GM04504 (cell line): ENCODE data around the gene CCIN.
"Not testable (repeated sequence)": the region's sequence is repeated elsewhere in the genome, so short reads cannot be mapped to it uniquely, and the experiment has no call there.

Experiments used
- DNase-seq: peaks from one replicate; pipeline ENCODE4 v3.0.0-alpha.2; 2012; ENCODE audit warnings: low read depth

Gene CCIN

DNA sequence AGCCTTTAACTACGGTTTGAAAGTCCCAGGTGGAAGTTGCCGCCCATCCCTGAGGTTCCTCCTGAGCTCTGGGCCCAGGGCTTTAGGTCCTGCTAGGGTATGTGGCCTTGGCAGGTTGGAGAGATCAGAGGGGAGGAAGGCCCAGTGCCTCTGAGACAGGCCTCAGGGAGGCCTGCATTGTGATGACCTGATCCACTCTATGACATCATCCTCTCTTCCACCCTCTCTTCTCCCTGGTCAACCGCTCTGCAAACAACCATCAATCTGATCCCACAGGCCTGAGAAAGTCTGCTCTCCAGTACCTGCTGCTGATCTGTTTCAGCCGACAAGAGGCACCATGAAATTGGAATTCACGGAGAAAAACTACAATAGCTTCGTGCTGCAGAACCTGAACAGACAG, at the start of gene CCIN:
CCIN (plus strand) TSS at position 223 of the 400 bp plus-strand sequence; CDS start at position 338, 115 bp downstream.
- DNase-seq: no peak

DNA sequence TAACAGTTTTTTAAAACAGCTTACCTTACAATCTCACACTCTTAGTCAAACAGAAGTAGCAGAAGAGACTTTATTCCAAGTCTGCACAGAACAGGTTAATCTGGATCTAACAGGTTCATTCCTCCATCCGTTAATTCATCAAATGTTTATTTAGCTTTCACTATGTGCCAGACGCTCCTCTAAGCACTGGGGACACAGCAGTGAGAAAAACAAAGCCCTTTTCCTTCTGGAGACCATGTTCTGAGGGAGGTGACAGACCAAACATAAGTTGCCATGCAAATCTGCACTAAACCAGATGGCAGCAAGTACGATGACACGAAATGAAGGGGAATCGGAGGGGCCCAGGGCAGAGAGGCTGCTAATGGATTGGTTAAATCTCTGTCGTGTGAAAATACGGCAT, 49.7 kb upstream of the CCIN start:
- no peak for DNase-seq

DNA sequence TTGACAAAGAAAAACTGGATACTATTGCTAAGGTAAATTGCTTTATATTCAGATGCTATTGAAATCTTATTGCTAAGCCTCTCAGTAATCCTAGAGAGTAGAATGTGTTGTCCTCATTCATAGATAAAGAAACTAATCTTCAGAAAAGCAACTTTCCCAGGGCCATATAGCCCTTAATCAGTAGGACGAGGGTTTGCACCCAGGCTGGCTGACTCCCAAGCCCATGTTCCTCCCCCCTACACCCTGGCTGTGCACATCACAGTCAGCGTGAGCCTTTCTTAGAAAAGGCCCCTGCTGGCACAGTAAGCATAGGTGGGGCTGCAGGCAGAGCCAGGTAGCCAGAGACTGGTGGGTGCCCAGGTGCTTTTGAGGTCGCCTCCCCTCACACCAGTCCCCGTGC, 48.5 kb upstream of the CCIN start:
- no peak for DNase-seq

DNA sequence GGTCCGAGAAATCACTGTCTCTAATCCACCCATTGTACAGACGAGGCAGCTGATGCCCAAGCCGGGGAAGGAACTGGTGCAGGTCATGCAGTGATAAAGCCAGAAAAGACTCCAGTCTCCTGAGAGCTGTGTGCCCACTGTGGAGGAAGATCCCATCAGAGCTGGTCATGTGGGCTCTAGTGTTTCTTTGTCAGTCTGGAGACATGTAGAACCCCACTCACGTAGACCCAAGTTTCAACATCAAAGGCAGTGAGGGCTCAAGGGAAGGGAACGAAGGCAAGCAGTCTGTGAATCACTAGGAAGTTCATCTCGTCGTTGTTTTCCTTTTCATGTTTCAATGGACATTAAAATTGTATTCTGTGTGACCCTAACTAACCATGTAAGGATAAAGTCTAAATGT, 47.2 kb upstream of the CCIN start:
- DNase-seq: no peak

DNA sequence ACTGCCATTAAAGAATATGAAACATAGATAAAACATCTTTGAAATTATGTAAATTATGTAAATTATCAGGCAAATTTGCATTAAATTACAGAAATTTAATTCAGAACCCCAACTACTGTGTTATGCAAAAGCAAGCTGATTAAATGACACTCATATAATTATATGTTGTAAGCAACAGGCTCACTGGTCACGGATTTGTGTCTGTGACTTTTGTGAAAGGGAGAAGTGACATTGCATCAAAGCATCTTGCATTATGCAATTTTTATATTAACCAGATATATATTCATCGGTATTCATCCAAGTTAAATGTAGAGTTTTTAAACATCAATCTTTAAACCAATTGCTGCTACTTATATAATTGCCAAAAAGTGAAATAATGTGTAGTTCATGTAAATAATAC, 45.7 kb upstream of the CCIN start:
- DNase-seq: no peak

DNA sequence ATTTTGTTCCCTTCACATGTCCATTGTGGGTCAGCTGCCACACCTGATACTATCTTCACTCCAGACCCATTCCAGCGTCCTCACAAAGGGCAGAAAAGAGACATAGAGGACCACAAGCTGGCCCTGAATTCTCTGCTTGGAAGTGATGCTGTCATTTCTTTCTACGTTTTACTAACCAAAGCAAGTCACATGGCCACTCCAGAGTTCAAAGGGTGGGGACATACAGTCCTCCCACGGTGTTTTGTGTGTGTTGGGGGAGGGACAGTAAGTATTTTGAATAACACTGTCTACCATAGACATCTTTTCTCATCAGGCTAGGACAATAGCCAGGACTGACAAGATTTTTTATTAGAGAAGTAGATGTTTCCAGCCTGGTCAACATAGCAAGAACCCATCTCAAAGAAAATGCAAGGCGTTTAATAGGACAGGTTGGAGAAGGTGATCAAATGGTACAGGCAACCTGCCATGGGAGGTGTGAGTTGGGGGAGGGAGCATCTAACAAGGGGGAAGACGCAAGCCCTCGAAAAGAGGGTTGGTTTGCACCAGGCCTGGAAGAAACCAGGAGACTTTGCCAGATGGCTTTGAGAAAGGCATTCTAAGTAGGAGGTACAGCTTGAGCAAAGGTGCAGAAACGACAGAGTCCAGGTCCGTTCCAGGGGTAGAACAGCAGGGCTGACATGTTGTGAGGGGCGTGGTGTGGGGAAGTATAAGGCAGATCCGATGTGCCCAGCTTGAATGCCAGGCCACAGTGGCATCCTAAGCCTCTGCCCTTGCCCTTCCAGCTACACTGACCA, 43.9 kb upstream of the CCIN start:
- DNase-seq: no peak

DNA sequence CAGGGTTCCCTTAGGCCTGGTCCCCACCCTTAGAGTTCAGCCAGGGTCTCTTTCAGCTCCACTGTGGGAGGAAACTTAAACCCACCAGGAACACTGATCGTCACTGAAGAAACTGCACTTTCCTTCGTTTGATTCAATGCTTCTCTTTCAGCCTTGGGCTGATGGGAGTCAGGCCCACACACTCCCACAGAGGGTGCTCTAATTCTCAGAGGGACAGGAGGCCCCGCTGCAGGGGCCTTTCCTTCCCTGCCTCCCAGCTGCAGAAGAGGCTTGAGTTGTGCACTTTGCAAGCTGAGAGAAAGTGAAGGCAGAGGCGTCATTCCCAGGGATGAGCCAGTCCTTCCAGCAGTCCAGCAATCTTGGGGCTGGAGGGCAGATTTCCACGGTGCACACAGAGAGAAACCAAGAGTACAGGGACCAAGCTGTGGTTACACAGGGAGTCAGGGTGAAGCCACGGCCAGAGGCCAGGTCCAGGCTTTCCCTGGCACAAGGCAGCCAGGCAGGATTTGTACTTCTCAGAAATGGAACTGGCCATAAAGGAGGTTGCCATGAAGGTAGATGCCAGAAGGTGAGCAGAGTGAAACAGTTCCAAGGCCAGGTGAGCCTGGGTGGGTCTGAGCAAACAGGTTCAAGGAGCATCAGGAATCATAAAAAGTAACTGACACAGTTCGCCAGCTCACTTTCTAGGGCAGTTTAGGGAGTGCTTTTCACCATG, 43.0 kb upstream of the CCIN start:
- DNase-seq: no peak

DNA sequence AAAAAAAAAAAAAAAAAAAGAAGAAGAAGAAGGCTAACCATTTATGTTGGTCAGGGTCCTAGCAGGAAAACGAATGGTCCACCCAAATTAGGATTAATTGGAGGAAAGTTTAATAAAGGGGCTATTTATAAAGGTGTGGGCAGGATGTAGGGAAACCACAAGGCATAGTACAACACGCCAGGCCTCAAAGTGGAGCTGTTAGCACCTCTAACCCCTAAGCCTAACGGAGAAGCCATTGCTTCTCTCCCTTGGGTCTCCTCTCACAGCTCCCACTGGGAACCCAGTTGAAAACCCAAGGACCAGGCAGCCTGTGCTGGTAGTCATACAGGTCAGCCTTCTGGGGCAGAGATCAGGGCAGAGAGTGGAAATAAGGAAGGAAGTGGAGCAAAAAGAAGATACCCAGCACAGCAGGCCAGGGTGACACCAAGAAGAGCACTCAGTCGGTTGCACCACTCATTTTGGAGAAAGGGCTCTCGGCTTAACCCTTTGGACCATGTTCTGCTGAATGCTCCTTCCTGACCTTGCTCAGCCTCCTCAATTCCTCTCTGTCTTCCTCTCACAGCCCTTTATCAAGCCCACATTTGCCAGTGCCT, 41.4 kb upstream of the CCIN start:
- DNase-seq: no peak

DNA sequence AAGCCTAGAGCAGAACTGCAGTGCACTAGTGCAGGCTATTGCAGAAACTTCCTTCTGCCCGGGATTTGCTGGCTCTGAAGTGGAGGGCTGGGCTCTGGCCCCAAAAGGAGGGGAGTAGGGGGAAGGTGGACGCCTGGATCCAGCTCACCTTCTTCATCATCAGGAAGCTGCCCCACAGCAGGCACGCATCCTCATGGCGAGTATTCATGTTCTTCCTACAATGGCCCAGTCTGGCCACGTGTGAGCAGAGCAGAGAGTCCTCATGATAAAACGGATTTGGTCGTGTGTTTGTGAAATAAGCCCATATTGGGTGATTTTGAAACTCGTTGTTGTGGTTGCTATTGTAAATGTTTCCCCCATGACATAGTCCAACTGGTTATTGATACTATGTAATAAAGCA, 40.8 kb upstream of the CCIN start:
- DNase-seq: no peak

DNA sequence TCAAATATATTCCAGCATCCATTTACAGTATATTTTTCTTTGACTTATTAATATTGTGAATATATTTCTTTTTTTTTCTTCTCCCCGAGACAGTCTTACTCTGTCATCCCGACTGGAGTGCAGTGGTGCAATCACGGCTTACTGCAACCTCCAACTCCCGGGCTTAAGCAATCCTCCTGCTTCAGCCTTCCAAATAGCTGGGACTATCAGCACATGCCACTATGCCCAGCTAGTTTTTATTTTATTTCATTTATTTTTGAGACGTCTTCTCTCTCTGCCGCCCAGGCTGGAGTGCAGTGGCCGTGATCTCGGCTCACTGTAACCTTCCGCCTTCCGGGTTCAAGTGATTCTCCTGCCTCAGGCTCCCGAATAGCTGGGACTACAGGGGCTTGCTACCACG, 40.0 kb upstream of the CCIN start:
- DNase-seq: no peak

DNA sequence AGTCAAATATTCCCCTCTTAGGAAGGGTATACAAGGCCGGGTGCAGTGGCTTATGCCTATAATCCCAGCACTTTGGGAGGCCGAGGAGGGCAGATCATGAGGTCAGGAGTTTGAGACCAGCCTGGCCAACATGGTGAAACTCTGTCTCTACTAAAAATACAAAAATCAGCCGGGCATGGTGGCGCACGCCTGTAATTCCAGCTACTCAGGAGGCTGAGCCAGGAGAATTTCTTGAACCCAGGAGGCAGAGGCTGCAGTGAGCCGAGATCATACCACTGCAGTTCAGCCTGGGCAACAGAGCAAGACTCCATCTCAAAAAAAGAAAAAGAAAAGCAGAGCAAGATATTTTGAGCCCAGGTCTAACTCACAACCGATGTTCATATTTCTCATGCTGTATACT, 37.5 kb upstream of the CCIN start:
- not testable (repeated sequence) for DNase-seq

DNA sequence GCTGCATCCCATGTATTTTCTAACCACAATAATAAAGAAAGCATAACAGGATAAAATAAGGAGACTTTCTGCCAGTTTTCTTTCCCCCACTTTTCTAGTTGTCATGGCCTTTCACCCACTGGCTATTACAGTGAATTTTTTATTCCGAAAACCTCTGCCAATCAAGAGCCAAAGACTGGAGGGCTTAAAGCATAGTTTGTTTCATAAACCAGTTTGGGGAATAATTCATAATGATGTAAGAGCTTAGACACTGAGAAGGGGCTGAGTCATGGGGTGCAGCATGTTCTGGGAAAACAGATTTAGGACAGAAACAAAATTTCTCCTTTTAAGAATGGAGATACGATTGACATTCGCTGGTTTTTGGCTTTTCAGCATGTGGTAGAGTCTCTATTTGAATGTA, 37.1 kb upstream of the CCIN start:
- DNase-seq: no peak

DNA sequence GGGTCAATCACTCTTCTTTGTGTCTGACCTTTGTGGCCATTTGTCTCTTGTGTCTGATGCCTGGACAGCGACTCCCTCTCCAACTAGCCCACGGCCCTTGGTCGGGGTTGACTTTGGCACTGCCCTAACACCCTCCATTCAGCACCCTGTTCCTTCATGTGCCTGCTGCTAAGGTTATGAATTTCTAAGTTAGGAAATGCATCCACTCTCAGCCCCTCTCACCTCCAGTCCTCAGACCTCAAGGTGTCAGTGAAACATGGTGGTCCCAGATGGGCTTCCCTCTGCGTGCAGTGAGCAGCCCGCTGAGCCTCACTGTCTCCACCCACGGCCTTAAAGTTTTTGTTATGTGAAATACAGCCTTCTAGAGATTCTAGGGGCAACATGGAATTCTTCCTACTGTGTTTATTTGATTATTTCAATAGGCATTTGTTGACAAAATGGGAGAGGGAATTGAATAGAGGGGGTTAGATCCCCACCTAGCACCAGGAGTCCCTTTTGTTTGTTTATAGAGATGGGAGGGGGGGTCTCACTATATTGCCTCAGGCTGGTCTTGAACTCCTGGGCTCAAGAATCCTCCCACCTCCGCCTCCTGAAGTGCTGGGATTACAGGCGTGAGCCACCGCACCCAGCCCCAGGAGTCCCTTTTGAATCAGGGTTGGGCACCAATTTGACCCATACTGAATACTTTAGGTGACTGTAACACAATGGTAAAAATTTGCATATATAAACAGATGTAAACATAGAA, 34.3 kb upstream of the CCIN start:
- DNase-seq: no peak

DNA sequence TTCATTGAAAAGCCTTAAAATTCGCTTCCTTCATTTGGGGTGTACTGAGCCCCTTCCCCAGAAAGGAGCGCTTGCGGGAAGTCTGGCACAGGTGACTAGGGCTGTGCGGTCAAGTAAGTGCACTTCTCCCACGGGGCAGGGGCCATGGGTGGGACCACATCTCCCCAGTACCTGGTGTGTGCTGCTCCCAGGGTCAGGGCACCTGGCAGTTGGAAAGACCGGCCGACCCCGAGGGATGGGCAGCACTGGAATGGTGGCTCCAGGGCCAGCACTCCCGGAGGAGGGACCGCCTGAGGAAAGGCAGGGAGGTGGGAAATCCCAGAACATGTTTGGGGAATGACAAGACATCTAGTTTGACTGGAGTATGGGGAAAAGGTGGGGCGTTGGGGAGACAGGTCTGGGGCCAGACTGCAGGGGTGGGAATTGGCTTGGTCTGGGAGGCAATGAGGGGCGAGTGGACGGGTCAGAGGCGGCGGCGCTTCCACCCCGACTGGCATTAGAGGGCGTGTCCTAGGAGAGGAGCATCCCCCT, 33.4 kb upstream of the CCIN start:
- DNase-seq: no peak

DNA sequence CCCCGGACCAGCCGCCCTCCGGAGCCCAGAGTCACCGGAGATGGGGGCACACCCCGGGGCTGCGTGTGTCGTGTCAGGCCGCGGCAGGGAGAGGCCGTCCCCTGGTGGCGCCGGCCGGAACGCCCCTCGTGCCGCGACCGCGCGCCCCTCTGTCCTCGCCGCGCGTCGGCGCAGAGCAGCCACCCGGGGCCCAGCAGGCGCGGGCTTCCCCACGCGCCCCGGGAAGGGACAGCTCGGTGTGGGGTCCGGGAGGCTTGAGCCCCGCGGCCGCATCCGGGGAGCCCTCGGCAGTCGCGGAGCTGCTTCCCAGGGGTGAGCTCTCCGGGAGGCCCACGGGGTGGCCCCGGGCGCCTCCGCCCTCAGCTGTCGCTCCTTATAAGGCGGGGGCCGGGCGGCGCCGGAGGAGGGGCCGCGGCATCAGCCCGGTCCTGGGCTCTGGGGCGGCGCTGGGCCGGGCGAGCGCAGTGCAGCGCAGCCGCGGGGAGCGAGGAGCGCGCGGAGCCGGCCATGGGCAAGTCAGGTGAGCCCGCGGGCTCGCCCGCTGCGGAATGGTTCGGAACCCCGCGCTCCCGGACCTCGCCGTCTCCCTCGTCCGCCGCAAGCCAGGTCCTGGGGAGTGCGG, 32.8 kb upstream of the CCIN start, which contains the start of gene GLIPR2:
GLIPR2 (plus strand) TSS at position 462 of the 622 bp plus-strand sequence; CDS start at position 508, 46 bp downstream.
- no peak for DNase-seq

DNA sequence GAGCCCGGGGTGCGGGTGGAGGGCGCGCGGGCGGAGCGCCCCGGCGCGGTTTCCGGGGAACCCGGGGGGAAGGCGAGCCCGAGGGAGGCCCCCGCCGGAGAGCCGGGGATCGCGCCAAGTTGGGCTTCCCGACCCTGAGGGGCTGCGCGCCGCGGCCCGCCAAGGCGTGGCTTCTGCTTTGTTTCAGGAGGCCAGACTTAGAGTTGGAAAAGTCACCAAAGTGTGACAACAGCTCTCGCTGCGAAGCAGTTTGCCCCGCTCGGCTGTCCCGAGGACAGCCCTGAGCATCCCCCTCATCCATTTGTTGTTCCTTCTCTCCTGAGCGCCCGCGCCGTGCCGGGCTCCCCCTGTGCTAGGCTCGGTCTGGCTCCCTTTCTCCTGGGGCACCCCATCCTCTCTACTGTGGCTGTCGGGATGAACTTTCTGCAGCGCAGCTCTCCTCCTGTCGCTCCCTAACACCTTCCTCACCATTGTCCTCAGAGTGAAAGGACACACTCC, 32.2 kb upstream of the CCIN start:
- DNase-seq: no peak

DNA sequence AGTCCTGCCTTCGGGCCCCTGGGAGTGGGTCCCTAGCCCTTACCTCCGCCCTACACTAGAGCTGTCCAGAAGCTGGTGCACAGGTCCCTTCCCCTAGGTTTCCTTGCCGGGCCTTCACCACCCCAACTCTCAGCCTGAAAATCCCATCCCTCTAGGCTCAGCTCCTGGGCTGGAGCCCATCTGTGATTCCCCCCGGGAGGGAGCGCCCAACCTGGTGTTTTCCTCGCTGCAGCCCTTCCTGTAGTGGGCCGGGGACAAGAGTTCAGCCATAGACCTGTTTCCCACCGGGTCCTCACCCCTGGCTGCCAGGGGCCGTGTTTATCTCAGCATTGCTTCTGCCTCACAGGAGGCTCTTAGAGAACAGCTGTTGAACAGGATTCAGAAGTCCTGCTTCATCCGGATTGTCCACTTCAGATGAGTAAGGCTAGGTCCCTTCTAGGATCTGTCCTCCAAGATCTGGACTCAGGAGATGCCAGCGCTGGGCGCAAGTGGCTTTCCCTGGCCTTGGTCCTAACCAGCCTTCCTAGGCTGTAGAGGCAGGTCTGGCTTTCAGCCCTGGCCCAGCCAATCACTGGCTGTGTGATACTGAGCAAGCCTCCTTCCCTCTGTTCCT, 31.7 kb upstream of the CCIN start:
- no peak for DNase-seq

DNA sequence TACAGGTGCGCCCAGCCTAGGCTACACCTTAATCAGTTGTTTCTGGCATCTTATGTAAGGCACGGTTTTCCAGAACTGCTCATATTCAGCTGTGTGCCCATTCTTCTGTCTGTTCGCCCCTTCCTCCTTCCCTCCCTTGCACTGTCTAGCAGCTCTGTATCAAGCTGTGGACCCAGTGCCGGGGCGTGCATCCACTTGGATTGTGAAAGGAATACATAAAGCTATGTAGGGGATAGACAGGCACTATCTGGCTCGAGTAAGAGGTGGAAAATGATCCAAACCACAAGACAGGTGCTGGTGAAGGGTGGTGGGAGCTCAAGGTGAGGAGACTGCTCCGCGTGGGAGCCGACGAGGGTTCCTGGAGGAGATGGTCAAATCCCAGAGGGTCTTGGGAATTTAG, 30.7 kb upstream of the CCIN start:
- DNase-seq: no peak

DNA sequence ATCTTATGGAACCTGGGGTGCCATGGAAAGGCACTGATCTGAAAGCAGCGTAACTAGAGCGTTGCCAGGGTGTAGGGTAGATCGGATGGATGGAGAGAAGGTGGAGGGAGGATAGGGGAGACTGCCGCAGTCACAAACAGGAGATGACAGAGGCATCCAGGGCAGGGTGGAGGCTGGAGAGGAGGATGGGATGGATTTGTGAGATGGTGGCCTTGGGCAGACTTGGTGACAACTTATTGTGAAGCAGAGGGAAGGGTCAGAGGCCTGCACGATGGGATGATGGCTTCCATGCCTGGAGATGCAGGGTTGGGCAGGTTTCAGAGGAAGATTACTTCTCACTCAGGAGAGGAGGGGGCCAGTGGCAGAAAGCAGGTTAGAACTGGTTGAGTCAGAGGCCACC, 30.3 kb upstream of the CCIN start:
- no peak for DNase-seq

DNA sequence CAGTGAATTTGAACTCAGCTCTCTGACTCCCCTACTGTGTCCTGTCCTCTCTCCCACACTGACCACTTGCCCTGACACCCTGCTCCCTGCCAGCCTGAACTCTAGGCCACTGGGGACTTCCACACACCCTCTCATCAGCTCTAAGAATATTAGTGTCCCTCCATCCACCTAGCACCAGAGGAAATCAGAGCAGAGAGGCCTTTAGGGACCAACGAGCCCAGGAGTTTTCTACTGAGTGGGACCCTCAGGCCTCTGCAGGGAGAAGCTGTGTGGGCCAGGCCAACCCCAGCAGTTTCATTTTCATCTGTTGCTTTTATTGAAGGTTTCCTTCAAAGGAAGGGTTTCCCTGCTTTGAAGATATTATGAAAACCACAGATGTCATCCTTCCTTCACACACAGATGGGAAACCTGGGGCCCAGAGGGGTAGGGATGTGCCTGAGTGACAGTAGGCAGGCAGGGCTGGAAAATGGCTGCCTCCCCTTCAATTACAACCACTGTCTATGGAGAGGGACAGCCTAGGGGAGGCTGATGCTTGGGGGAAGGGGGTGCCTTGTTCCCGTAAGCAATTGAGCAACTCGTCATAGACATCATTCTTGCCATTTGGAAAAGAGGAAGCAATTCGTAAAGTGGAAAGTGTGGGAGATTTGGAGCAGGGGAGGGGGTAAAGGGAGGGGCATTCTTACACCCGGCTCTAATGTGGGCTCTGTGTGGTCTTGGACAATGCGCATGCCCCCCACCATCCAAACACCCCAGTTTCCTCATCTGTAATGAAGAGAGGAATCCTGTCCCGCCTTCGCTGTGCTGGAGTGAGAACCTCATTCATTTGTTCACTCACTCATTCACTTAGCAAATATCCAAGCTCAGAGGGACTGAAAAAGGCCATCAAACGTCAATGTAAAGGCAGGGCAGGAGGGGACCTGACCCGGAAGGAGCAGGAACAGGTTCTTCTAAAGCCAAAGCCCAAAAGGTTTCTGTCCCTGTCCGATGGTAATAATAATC, 28.8 kb upstream of the CCIN start:
- no peak for DNase-seq
